Measurements from ENCODE around the gene ACOT9. TPM values are rescaled to one million over a fixed set of nuclear protein-coding genes. Genes with fewer than 3 reads are reported as not detected.

ACOT9 gene
- total RNA-seq, result 10 to 100 TPM in 5 of 8 experiments, 1 to 10 TPM in 3; 3.7 to 38.1 (median 17.8) TPM

GRCh38 chrX:23742697-23743622 is at the start of gene ACOT9:
Gene ACOT9, minus strand, starts transcription at chrX:23743276. Its CDS starts 132 bp downstream, at chrX:23743144.
- ATAC-seq (replicated peaks in 6 of 8), result peak; percentile 90 to 99 (median 97)
- 5 to 14% methylated on average over 4 to 7 of the region's 73 CpGs; no CpG with 5 or more reads in 8 of the 10 experiments for WGBS, 10 experiments
- in situ Hi-C loops (cut with MboI; ENCODE audit: low pct_unique_long_range_greater_than_20kb in 2 of 9, low sequenced_read_pairs in 9 of 9, unreplicated experiment in 9 of 9), result no loop called here
- Histone ChIP-seq H3K4me1 (replicated peaks in 1 of 2) (no peaks in the 10 kb centered on the region), H3K4me3 (peak within 1 kb of the TSS; percentile 37 to 76 (median 47)), H3K27ac (peak within 1 kb of the TSS in 1 of 2 donors; percentile 47)

- no peak overlapping the region for H3K27ac ChIP-seq
- no peaks in the 10 kb centered on the region for H3K4me1 ChIP-seq (replicated peaks in 1 of 2)
- H3K4me3 ChIP-seq, result no peak overlapping the region
- no peak for ATAC-seq (replicated peaks in 6 of 8)
- 44 to 97% (median 95%) methylated on average over 5 to 9 of the region's 11 CpGs; no CpG with 5 or more reads in 7 of the 10 experiments for WGBS, 10 experiments
- in situ Hi-C loops (cut with MboI; ENCODE audit: low pct_unique_long_range_greater_than_20kb in 2 of 9, low sequenced_read_pairs in 9 of 9, unreplicated experiment in 9 of 9), result loop anchor here in 4 of 9 experiments (25.0 kb wide), 2 partner anchors 97 to 122 kb away; partner anchors contain the start of genes APOO (in 1 of the 4) and CXorf58 (in 1 of the 4)
Observed at GRCh38 chrX:23790155-23790497, 47.0 kb upstream of the ACOT9 start.

- in situ Hi-C loops (cut with MboI; ENCODE audit: low pct_unique_long_range_greater_than_20kb in 2 of 9, low sequenced_read_pairs in 9 of 9, unreplicated experiment in 9 of 9), result loop anchor here in 4 of 9 experiments (25.0 kb wide), 2 partner anchors 98 to 123 kb away; partner anchors contain the start of genes APOO (in 1 of the 4) and CXorf58 (in 1 of the 4)
Observed at GRCh38 chrX:23789386-23790154, 46.5 kb upstream of the ACOT9 start.

GRCh38 chrX:23788946-23789345 is 45.9 kb upstream of the ACOT9 start:
- Histone ChIP-seq H3K27ac (no peak overlapping the region), H3K4me3 (no peak overlapping the region), H3K4me1 (replicated peaks in 1 of 2) (no peaks in the 10 kb centered on the region)
- 39 to 100% (median 84%) methylated on average over 1 to 3 of the region's 4 CpGs; no CpG with 5 or more reads in 4 of the 10 experiments for WGBS, 10 experiments
- ATAC-seq (replicated peaks in 6 of 8), result no peak
- in situ Hi-C loops (cut with MboI; ENCODE audit: low pct_unique_long_range_greater_than_20kb in 2 of 9, low sequenced_read_pairs in 9 of 9, unreplicated experiment in 9 of 9), result loop anchor here in 4 of 9 experiments (25.0 kb wide), 2 partner anchors 98 to 123 kb away; partner anchors contain the start of genes APOO (in 1 of the 4) and CXorf58 (in 1 of the 4)

More at GRCh38 chrX:23789386-23790154, 46.5 kb upstream of the ACOT9 start:
- Histone ChIP-seq H3K4me3 (no peak overlapping the region), H3K4me1 (replicated peaks in 1 of 2) (no peaks in the 10 kb centered on the region), H3K27ac (no peak overlapping the region)
- 57 to 100% (median 70%) methylated on average over 2 to 4 of the region's 8 CpGs; no CpG with 5 or more reads in 4 of the 10 experiments for WGBS, 10 experiments
- ATAC-seq (replicated peaks in 6 of 8), result peak in 1 of 8 experiments; percentile 6

GRCh38 chrX:23788521-23788920 is 45.4 kb upstream of the ACOT9 start:
- Histone ChIP-seq H3K27ac (no peak overlapping the region), H3K4me3 (no peak overlapping the region), H3K4me1 (replicated peaks in 1 of 2) (no peaks in the 10 kb centered on the region)
- in situ Hi-C loops (cut with MboI; ENCODE audit: low pct_unique_long_range_greater_than_20kb in 2 of 9, low sequenced_read_pairs in 9 of 9, unreplicated experiment in 9 of 9), result loop anchor here in 4 of 9 experiments (25.0 kb wide), 2 partner anchors 99 to 124 kb away; partner anchors contain the start of genes APOO (in 1 of the 4) and CXorf58 (in 1 of the 4)
- no peak for ATAC-seq (replicated peaks in 6 of 8)

- in situ Hi-C loops (cut with MboI; ENCODE audit: low pct_unique_long_range_greater_than_20kb in 2 of 9, low sequenced_read_pairs in 9 of 9, unreplicated experiment in 9 of 9), result loop anchor here in 4 of 9 experiments (25.0 kb wide), 2 partner anchors 100 to 125 kb away; partner anchors contain the start of genes APOO (in 1 of the 4) and CXorf58 (in 1 of the 4)
- H3K4me3 ChIP-seq, result no peak overlapping the region
- 40 to 100% (median 100%) methylated on average over 1 to 2 of the region's 2 CpGs; no CpG with 5 or more reads in 7 of the 10 experiments for WGBS, 10 experiments
- no peak overlapping the region for H3K27ac ChIP-seq
- H3K4me1 ChIP-seq (replicated peaks in 1 of 2), result no peaks in the 10 kb centered on the region
- ATAC-seq (replicated peaks in 6 of 8), result no peak
Observed at GRCh38 chrX:23787745-23788118, 44.7 kb upstream of the ACOT9 start.

GRCh38 chrX:23786268-23786815 is 43.3 kb upstream of the ACOT9 start:
- Histone ChIP-seq H3K27ac (no peak overlapping the region), H3K4me1 (replicated peaks in 1 of 2) (no peaks in the 10 kb centered on the region), H3K4me3 (no peak overlapping the region)
- 28 to 100% (median 90%) methylated on average over 1 to 7 of the region's 11 CpGs; no CpG with 5 or more reads in 6 of the 10 experiments for WGBS, 10 experiments
- ATAC-seq (replicated peaks in 6 of 8), result peak in 1 of 8 experiments; percentile 2
- in situ Hi-C loops (cut with MboI; ENCODE audit: low pct_unique_long_range_greater_than_20kb in 2 of 9, low sequenced_read_pairs in 9 of 9, unreplicated experiment in 9 of 9), result loop anchor here in 4 of 9 experiments (25.0 kb wide), 2 partner anchors 101 to 126 kb away; partner anchors contain the start of genes APOO (in 1 of the 4) and CXorf58 (in 1 of the 4)

GRCh38 chrX:23785580-23785979 is 42.5 kb upstream of the ACOT9 start:
- in situ Hi-C loops (cut with MboI; ENCODE audit: low pct_unique_long_range_greater_than_20kb in 2 of 9, low sequenced_read_pairs in 9 of 9, unreplicated experiment in 9 of 9), result loop anchor here in 4 of 9 experiments (25.0 kb wide), 2 partner anchors 102 to 127 kb away; partner anchors contain the start of genes APOO (in 1 of the 4) and CXorf58 (in 1 of the 4)
- no peak overlapping the region for H3K4me3 ChIP-seq
- H3K4me1 ChIP-seq (replicated peaks in 1 of 2), result no peaks in the 10 kb centered on the region
- ATAC-seq (replicated peaks in 6 of 8), result no peak
- 17 to 85% (median 17%) methylated on average over 1 to 2 of the region's 2 CpGs; no CpG with 5 or more reads in 7 of the 10 experiments for WGBS, 10 experiments
- H3K27ac ChIP-seq, result no peak overlapping the region

GRCh38 chrX:23784470-23785331 is 41.6 kb upstream of the ACOT9 start:
- ATAC-seq (replicated peaks in 6 of 8), result peak in 1 of 8 experiments; percentile 2
- Histone ChIP-seq H3K4me1 (replicated peaks in 1 of 2) (no peaks in the 10 kb centered on the region), H3K4me3 (peak overlapping the region in 2 of 5 donors; percentile 60 to 70), H3K27ac (no peak overlapping the region)
- 9 to 100% (median 78%) methylated on average over 1 to 8 of the region's 8 CpGs; no CpG with 5 or more reads in 4 of the 10 experiments for WGBS, 10 experiments
- in situ Hi-C loops (cut with MboI; ENCODE audit: low pct_unique_long_range_greater_than_20kb in 2 of 9, low sequenced_read_pairs in 9 of 9, unreplicated experiment in 9 of 9), result loop anchor here in 4 of 9 experiments (25.0 kb wide), 2 partner anchors 103 to 128 kb away; partner anchors contain the start of genes APOO (in 1 of the 4) and CXorf58 (in 1 of the 4)

GRCh38 chrX:23783589-23784469 is 40.8 kb upstream of the ACOT9 start:
- 5 to 58% (median 33%) methylated on average over 2 to 10 of the region's 21 CpGs; no CpG with 5 or more reads in 5 of the 10 experiments for WGBS, 10 experiments
- H3K4me1 ChIP-seq (replicated peaks in 1 of 2), result no peaks in the 10 kb centered on the region
- no peak for ATAC-seq (replicated peaks in 6 of 8)
- H3K27ac ChIP-seq, result no peak overlapping the region
- H3K4me3 ChIP-seq, result peak overlapping the region; percentile 50 to 73 (median 67)
- in situ Hi-C loops (cut with MboI; ENCODE audit: low pct_unique_long_range_greater_than_20kb in 2 of 9, low sequenced_read_pairs in 9 of 9, unreplicated experiment in 9 of 9), result loop anchor here in 4 of 9 experiments (25.0 kb wide), 2 partner anchors 103 to 128 kb away; partner anchors contain the start of genes APOO (in 1 of the 4) and CXorf58 (in 1 of the 4)
